Measurements from ENCODE around the gene UBE2E3.

UBE2E3 gene

DNA sequence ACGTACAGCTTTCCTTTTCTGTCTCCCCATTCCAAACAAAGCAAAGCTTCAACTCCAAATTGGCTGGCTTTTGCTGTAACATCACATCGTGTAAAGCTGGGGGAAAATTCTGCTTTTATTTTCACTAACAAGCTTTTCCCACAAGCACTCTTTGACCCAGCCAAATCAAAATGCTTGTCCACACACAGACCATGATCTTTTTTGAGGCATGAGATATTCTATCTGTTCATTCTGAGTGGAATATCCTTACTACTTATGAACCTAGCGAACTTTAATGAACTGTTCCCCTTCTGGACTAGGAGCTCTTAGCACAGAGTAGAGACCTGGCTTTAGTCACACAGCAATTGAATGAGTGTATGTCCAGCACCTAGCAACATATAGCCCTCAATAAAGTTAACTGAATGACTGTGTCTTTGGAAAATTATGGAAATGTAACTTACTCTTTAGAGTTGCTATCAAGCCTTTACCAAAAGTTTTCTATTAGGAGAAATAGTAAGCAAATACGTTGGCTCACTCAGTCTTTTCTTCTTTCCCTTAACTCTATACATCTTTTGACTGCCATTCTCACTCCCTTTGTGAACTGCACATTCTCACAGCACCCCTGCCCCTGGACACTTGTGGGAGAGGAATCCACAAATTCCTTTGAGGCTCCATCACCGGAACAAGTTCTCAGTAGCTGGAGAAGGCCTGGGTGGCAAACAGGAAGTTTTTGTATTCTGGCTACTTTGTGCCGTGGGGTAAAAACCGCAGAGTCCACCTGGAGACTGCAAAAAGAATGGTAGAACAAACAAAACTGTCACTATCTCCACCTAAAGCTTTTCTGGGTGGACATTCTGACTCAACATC is 1.3 kb upstream of the UBE2E3 start:
- no peak for DNase-seq (ENCODE audit: low read depth)

DNA sequence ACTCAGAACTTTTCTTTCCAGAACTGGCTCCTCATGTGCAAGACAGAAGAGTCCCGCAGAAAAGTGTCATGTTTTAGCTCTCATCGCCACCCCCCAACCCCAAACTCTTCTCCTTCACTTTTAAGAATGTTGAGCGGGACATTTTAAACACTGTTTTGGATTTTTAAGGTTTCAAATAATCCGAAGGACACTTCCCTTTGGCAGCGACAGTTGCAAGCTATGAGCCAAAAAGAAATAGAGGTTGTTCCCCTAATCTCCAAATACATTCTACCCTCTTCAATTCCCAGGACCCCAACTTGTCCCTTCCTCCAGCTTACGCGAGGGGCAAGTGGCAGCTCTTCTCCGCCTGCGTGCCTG is 678 bp upstream of the UBE2E3 start:
- no peak for DNase-seq (ENCODE audit: low read depth)

DNA sequence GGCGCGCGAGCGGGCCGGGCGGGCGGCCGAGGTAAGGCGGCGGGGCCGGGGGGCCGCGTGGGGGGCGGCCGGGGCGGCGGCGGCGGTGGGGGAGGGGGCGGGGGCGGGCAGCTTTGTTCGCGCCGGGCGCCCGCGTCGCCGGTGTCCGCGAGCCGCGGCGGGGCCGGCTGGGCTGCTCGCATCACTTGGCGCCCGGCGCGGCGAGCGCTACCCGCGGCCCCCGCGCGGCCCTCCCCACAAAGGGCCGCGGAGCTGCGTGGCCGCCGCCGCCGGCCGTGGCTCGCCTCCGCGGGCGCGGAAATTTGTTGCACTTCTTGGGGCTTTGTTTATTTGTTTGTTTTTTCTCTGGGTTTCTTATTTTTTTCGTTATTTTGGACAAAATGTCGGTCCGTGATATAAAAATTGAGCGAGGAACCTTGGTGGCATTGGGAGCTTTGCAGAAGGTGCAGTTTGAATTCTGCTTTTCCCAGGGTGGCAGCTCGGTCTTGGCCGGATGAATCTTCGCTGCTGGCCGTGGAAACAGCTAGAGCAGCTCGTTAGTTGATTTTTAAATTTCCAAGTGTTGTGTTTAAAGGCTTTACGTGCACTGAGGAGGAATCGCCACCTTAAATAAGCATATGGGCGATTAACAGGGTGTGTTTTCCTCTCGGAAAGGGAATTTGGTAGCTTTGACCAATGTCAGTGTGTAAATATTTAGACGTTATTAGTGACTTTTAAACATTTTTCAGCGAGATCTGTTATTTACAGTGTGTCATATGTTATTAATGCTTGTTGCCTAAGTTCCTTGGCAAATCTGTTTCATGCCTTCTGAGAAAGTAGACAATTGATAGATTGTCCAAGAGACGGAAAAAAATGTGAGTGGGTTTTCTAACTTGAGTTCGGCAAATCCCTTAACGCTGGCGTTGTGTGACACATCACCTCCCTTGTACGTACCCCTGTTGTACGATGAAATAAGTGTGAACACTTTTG is 822 bp downstream of the UBE2E3 start:
- no peak for DNase-seq (ENCODE audit: low read depth)

DNA sequence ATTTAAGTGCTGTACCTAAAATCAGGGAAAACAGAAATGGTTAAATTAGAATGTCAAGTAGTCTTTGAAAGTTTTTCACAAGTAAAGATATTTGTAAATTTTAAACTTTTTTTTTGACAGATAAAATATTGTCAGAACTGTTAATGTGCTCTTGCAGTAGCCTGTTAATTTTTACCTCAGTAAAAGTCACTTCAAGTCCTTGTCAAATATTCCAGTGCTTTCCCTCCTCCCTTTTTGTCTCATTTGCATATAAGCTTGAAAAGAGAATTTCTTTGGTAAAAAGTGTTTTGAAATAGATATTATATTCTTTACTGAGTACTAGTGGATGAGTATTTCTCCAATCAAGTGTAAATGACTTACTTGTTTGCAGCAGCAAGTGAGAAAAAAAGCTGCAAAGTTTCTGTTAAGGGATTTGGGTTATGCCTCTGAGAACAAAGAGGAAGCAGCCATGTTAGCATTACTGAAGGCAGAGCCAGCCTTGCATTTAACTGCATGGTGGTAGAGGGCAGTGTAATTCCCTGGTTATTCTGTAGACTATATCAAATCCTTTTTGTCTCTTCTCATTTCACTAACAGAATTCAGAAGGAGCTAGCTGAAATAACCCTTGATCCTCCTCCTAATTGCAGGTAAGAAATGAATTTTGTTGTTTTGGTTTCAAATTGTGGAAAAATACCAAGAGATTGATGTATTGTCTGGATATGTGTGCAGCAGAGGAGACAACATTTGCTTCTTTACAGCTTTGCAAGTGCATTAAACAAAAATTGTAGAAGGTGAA is 3.2 kb downstream of the UBE2E3 start:
- DNase-seq (ENCODE audit: low read depth), result no peak

DNA sequence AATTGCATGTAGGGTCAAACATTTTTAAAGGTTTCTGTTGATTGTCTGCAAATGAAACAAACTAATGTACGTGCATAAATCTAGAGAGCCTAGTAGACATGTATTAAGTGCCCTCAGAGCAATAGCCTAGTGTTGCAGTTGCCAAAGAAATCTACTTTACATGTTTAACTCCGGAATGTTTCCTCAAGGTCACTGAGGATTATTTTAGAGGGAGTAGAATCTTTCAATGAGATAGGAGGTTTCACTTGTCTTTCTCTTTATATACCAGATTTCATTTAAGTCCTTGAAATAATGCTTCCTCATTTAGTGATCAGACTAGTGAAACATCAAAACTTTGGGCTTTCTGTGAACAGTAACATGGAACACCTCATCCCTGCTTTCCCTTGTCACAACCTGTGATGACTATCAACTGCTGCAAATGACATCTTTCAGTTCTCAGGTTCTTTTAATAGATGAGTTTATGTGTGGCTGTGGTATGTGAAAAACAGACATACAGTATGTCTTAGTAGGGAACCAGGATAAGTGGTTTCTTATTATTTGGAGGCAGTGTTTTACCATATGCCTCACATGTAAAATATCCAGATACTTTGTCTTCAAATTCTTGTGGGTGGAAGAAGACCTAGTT is 5.5 kb downstream of the UBE2E3 start:
- no peak for DNase-seq (ENCODE audit: low read depth)

DNA sequence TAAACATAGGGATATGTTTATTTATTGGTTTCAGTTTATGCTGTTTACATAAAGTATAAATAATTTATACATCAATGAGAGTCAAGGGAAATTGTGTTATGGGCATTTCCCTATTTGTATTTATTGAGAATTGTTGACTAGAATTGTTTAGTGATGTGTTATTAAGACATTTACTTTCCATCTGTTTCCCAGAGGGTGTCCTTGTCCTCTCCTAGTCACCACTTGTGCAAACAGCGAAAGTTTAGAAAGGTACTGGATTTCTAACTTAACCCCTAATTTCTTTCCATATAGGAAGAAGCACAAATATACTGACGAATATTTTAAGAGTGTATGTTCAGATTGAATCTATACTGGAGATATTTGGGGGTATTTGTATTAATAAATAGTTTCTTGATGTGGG is 6.7 kb downstream of the UBE2E3 start:
- DNase-seq (ENCODE audit: low read depth), result no peak

DNA sequence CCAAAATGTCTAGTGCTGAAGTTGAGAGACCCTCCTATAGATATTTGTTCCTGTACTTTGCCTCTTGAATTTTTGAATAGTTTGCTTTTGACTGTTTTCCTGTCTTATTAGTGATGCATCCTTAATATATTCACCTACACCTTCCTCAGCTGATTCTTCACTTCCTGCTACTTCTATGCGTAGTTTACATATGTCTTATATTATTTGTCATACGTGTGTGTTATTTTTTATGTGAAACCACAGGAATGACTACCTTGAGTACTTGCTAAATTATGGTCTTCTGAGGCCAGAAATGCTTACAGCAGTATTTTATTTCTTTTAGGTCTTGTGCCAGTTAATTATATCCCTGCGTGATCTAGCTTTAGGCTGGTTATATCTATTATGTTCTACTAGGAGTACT is 9.9 kb downstream of the UBE2E3 start:
- no peak for DNase-seq (ENCODE audit: low read depth)

DNA sequence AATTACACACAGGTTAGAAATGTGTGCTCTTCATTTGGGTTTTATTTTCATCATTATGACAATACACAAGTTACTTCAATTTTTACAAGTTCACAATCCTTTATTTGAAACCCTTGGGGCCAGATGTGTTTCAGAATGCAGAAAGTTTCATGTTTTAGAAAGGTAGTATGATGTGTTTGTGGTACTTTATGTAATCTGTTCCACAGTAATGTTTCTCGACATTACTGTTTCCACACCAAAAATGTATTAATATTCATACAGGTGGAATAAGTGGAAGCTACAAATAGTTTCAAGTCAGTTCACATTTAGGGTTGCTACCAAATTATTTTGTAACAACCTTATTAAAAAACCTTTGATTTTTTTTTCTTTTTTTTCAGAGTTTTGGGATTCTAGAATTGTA is 10.4 kb downstream of the UBE2E3 start:
- DNase-seq (ENCODE audit: low read depth), result no peak

DNA sequence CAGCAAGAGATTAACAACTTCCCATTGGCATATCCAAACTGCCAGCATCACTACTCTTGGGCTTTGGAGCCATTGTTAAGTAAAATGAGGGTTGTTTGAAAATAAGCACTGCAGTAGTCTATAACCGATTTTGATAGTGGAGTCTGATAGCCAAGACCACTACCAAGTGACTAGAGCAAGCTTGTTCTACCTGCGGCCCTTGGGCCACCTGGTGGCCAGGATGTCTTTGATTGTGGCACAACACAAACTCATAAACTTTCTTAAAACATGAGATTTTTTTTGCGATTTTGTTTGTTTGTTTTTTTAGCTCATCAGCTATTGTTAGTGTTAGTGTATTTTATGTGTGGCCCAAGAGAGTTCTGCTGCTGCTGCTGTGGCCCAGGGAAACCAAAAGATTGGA is 11.0 kb downstream of the UBE2E3 start:
- no peak for DNase-seq (ENCODE audit: low read depth)

DNA sequence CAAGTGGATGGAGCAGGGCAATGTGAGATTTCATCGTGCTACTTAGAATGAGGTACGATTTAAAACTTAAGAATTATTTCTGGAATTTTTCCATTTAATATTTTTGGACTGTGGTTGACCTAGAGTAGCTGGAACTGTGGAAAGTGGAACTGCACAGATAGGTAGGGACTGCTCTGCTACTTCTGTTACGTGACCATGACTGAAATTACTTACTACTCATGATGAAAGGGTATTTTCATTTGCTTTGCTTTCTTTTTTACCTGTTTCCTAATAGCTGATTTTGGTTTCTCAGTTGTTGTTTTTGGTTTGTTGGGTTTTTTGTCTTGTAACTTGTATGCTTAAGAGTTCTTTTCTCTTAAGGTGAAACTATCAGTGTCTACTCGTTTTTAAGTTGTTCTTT is 11.4 kb downstream of the UBE2E3 start:
- DNase-seq (ENCODE audit: low read depth), result no peak

DNA sequence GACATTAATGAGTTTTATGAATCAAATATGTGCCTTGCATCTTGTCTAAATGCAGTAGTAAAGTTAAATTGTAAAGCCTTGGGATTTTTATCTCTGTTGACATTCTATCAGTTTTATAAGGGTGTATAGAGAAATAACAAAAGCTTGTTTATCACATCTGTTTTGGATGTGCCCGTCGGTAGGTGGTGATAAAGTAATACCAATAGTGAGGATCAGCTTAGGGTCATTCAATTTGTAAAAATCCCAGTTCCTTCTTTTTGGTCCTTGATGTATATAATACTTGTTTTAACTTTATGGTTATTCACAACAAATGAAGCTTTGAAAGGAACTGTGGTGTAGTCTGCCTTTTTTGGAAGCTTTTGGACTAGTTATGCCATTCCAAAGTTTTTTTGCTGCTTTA is 12.6 kb downstream of the UBE2E3 start:
- DNase-seq (ENCODE audit: low read depth), result no peak

DNA sequence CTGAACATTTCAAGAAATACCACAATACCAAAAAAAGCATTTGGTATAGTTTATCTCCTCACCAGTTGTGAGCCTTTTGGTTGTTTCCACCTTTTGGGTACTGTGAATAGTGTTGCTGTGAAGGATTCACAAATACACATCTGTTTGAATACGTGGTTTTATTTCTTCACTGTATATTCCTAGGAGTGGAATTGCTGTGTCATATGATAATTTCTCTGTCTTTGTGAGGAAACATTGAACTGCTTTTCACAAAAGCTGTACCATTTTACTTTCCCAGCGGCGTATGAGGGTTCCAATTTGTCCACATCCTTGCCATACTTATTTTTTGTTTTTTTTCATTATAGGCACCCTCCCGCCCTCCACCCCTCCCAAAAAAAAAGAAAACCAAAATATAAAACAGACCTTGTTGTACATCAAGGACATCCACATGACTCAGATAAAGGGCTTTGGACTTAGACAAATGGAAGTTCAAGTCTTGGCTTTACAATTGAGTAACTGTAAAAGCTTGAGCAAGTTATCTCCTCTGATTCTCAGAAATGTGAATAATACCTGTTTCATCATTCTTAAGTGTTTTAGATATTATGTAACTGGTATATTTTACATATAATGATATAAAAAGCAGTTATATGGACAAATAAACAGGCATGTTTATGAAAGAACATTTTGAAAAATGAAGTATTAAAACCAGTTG is 19.0 kb downstream of the UBE2E3 start:
- DNase-seq (ENCODE audit: low read depth), result no peak

DNA sequence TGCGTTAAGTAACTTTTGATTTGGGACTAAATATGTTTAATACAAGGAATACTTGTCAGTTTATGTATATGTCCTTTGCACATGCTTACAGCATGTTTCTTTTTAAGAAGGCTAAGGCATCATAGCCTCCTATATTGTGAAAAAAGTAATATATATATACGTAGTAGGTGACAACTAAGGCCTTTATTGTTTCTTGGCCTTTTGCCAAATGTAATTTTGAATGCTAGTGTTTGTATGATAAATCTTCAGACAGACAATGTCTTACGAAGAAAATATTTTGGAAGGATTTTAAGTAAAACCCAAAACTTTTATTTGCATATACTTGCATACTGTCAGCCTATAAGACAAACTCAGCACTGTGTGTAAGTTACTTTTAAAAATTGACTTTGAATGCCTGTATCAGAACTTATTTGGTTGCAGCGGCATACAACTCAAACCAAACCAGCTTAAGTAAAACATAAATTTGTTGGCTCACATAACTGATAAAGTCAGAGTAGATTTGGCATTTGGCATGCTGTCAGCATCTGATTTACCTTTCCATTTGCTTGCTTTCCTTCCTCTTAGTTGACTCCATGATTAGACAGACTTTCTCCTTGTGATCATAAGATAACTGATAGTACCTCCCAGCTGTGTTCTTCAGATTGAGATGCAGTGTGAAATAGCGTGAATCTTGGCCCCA is 24.4 kb downstream of the UBE2E3 start:
- no peak for DNase-seq (ENCODE audit: low read depth)

DNA sequence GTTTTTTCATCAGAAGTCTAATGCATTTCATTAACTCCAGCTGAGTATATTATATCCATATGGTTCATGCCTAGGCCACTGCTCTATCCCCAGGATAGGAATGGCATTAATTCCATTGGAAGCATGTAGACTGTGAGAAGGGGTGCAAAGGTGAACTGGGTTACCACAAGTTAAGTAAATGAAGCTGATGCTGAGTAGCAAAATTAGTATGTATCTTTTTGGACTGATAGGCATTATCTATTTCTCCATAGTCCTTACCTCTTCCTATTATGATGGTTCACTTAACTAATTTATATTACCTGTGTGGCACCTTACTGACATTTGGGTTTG is 24.9 kb downstream of the UBE2E3 start:
- no peak for DNase-seq (ENCODE audit: low read depth)

DNA sequence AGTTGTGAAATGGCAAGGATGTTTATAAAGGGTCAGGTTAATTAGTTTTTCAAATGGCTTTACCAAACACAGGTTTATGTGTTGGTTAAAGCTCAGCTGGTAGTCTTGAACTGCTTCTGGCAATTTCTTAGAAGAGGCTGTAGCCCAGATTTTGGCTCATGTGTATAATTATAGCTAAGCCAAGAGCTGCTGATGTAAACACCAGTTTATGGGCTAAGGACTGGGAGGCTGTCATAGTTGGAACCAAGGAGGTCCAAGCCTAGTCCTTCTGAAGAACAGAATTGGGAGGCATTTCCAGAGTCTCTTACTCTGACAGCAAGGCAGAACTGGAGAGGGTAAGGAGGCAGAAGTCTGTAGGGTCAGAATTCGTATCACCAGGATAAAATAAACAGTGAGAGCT is 25.4 kb downstream of the UBE2E3 start:
- no peak for DNase-seq (ENCODE audit: low read depth)

DNA sequence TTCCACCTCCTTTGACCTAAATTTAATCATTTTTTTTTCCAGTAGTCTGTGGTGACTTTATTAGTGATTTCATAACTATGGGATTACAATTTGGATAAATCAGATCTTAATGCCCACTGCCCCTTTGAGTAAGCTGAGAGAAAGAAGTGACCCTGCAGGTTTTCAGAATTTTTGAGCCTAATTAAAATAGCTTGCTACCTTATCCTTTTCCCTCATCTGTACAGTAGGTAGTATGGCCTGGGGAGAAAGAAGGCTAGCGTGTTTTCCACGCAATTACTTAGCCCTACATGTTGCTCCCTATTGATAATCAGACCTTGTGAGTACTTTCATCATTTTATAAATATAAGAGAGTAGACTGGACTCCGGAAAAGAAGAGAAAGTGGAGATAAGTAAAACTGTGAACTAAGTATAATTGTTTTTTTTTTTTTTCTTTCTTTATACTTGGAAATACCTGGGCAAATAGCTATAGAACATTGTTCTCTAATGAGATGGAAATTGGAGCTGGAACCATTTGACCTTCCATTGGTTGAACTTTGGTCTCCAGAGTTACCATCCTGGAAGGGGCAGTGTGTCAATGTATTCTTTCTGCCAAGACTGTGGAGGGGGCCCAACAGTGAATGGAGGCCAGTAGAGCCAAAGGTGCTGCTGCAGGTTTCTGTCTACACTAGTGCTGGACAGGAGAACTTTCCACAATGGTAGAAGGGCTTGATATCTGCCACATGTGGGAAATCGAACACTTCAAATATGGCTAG is 26.9 kb downstream of the UBE2E3 start:
- DNase-seq (ENCODE audit: low read depth), result no peak

DNA sequence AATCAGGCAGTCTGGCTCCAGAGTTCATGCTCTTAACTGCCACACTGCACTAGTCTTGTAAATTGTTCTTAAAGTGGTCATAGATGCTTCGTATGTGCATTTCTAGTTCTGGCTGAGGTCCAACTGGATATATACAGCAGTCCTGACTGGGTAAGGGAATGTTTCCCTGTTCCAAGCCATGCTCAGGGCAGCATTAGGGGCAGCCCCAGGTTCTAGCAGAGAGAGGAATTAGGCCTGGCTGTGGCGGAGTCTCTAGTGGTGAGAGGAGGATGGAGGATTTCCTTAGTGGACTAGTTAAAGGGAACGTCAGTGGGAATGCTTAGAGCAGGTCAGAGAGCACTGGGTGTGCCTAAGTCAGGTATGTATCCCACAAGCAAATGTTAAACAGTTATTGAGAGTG is 28.0 kb downstream of the UBE2E3 start:
- DNase-seq (ENCODE audit: low read depth), result no peak

DNA sequence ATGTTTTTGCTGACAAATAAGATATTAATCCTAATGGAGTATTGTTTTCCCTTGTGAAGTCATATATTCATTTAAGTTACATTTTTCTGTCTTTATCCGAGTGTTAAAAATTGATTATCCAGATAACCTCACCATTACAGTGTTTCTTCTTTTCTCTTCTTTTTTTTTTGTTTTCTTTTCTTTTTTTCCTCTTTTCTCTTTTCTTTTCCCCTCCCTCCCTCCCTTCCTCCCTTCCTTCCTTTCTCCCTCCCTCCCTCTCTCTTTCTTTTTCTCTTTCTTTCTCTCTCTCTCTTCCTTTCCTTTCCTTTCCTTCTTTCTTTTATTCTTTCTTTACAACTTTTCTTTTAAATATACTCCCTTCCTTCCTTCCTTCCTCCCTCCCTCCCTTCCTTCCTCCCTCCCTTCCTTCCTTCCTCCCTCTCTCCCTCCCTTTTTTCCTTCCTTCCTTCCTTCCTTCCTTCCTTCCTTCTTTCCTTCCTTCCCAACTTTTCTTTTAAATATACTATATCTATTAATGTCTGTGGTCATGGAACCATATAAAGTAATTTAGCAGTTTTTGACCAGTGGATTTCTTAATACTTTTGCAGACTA is 40.9 kb downstream of the UBE2E3 start:
- DNase-seq (ENCODE audit: low read depth), result no peak

DNA sequence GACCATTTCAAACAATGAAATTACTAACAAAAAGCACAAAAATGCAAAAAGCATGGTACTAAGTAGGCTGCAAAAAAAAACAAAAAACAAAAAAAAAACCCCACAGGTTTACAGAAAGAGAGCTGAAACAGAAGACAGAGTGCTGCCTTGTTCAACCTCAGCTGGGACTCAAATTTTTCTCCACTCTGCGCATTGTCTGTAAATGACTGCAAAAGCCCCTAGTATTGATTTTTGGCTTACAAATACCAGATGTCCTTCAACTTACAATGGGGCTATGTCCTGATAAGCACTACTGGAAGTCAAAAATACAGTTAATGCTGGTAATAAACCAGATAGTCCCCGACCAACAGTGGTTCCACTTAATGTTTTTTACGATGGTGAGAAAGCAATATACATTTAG is 42.2 kb downstream of the UBE2E3 start:
- DNase-seq (ENCODE audit: low read depth), result no peak

DNA sequence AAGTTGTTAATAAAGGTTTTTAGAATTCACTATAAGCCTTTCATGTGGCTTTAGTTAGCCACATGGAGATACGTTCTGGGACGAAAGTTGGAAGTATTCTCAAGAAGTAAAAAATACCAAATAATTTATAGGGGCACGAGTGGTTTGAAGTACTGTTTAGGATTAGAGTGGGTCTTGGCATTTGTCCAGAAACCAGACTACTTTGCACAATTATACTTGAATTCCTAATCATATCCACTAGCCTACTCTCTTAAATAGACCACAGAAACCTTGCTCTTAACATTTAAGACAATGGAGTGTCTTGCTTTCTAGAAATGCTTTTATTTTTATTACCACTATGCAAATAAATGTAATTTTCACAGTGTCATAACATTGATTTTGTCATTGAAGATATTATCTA is 44.6 kb downstream of the UBE2E3 start:
- DNase-seq (ENCODE audit: low read depth), result no peak

Measured in stimulated activated CD8-positive, alpha-beta memory T cell treated with anti-CD3 and anti-CD28 coated beads, Interleukin-15, amount 100 ng/mL, for 1 hour (primary cell).